ENCODE measurements around the gene AP1AR.

The AP1AR gene

DNA sequence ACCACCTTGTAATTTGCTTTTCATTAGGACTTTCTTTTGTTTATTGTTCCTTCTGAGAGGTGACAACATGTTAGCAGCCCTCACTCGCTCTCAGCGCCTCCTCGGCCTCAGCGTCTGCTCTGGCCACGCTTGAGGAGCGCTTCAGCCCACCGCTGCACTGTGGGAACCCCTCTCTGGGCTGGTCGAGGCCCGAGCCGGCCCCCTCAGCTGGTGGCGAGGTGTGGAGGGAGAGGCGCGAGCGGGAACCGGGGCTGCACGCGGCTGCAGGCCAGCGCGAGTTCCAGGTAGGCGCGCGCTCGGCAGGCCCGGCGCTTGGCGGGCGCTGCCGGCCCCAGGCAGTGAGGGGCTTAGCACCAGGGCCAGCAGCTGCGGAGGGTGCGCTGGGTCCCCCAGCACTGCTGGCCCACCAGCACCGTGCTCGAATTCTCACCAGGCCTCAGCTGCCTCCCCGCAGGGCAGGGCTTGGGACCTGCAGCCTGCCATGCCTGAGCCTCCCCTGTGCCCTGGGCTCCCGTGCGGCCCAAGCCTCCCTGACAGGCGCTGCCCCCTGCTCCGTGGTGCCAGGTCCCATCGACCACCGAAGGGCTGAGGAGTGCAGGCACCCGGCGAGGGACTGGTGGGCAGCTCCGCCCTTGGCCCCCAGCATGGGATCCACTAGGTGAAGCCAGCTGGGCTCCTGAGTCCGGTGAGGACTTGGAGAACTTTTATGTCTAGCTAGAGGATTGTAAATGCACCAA lies 9.2 kb upstream of the AP1AR start:
- no peak for DNase-seq (ENCODE audit: low read depth)

GRCh38 chr4:112225157-112225556 lies 6.4 kb upstream of the AP1AR start:
- no peak for DNase-seq (ENCODE audit: low read depth)

DNA sequence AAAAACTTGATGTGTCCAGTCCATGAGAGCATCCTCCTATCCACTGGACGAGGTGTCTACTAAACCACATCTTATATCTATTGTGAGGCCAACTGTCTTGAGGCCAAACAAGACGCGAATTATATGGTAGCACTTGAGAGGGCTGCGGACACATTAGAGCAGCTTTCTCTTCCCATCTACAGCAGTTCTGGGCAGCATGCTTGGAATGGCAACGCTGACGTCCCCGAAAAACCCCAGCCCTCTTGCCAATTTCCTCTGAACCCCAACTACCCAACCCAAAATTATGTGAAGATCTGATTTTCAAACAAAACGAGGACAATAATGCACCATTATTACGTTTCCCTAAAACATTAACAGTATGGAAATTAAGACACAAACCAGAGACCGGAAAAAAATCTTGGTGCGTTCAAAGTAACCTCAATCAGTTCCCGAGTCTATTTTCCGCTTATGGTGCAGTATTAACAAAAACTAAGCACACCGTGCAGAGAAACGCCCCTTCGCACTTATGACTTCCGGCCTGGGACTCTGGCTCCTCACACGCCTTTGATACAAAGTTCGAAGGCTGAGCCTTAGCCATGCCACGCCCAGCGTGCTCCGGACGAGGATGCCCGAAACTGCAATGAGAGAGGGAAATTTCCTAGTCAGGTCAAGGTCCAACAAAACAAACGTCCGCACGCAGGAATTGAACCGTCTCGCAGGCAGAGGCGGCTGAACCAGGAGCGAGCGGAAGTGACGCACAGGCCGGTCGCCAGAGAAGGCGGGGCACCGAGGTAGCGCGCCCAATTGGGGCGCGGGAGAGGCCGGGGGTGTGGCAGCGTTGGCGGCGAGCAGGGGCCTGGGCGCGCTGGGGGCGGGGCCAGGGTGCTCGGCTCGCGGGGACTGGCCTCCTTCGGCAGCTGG lies 458 bp upstream of the AP1AR start:
- DNase-seq (ENCODE audit: low read depth) = peak; percentile 74

DNA sequence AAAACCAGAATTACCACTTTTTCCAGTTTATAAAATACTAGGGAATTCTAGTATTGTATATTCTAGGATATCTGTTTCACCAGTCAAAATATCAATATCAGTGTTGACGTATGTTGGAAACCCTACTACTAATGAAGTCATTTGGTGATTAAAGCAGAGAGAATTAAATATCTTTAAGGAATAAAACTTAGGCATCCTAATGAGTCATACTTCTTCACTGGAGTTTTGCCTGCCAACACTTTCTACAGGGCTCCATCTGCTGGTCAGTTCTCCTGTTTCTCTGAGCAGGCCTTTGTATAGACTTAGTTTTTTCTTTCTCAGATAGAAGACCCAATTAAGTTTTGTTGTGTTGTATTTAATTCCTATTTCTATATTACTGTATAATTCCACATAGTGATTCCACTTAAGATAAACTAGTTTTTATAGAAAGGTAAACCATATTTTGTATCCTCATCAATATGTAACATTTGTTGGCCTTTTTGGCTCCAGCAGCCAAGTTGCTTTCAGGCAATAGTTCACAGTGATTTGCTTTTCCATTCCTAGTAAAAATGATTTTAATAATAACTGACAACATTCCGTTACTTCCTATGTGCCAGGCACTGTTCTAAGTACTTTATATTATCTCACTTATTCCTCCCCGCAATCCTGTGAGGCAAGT lies 3.5 kb downstream of the AP1AR start:
- DNase-seq (ENCODE audit: low read depth) = no peak

DNA sequence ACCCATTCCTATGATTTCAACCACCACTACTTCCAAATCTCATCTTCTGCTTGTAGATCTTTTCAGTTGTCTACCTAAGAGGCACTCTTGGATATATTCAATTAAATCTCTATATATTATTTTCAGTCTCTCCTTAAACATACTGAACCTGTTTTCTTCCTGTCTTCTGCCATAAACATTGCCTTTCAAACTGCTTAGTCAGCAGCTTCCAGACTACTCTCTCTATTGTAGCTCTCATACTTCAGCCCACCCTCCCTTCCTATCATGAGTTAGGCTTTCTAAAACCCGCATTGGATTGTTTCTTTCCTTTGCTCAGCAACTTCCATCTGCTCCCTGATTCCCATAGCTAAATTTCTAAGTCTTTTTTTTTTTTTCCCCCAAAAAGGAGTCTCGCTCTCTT lies 4.5 kb downstream of the AP1AR start:
- DNase-seq (ENCODE audit: low read depth) = no peak

GRCh38 chr4:112238833-112239232 lies 7.2 kb downstream of the AP1AR start:
- DNase-seq (ENCODE audit: low read depth) = no peak

- DNase-seq (ENCODE audit: low read depth) = no peak
Measured at GRCh38 chr4:112245383-112245782, 13.8 kb downstream of the AP1AR start.

GRCh38 chr4:112247021-112247420 lies 15.4 kb downstream of the AP1AR start:
- no peak for DNase-seq (ENCODE audit: low read depth)

DNA sequence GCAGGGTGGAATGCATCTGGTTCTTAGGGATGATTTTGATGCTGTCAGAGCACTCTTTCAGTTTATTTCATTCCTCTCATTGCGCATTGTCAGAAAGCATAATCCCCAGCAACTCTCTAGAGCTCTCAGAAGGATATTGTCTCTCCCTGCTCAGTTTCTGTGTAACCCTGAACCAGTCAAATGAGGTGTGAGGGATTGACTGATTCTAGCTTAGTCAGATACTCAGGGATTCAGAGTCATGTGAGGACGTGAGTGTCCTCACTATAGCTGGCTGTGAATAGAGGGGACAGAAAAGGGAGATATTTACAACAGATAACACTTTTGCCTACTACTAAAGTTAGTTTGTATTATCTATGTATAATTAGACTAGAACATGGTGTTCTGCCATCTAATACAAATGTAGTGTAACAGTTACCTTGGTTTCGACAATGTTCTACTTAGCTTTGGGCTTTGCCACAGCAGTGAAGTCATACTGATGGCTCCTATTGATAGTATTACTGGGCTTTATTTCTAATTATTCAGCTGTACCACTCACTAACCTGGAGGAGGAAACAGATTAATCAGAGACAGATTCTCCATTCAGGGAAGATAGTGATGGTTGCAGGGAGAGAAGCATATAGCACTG lies 19.5 kb downstream of the AP1AR start:
- DNase-seq (ENCODE audit: low read depth) = no peak

DNA sequence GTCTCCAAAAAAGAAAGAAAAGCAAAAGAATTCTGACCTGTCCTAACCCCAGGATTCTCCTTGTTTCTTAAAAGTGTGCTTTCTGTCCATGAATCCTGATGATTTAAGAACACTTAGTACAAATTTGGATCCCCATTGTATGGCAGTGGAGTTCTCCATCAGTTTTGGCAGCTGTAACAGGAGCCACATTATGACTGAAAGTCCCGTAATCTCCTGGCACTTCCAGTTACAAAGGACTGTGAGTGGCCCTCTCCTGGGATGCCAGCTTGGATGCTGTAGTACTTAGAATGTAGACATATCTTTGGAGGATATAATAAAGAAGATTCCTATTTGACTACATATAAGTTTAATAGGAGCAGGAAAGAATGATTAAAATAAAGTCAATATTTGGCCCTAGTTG lies 20.6 kb downstream of the AP1AR start:
- DNase-seq (ENCODE audit: low read depth) = no peak

DNA sequence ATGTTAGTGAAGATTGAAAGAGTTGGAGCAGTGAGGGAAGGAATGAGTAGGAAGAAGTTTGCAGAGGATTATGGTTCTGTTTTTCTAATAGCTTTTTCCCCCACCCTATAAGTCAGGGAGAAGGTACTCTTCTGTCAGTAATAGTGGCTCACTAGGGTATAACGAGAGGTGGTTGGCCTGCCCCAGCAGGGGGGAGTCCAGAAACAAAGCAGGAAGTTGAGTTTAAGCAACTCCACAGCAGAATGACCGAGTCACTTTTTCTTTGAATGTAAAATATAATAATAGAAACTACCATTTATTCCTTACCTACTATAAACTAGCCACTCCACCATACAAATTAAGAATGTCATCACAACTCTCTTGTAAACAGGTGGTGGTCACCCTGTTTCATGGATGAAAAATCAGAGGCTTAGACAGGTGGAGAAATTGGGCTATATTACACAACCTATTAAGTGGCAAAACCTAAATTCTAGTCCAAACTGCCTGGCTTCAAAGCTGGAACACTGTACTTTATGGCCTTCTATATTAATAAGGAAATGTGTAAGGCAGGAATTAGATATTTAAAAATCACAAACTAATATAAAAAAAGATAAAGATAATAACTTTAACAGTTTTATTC lies 21.9 kb downstream of the AP1AR start:
- DNase-seq (ENCODE audit: low read depth) = no peak

GRCh38 chr4:112257098-112257497 lies 25.5 kb downstream of the AP1AR start:
- DNase-seq (ENCODE audit: low read depth) = no peak

DNA sequence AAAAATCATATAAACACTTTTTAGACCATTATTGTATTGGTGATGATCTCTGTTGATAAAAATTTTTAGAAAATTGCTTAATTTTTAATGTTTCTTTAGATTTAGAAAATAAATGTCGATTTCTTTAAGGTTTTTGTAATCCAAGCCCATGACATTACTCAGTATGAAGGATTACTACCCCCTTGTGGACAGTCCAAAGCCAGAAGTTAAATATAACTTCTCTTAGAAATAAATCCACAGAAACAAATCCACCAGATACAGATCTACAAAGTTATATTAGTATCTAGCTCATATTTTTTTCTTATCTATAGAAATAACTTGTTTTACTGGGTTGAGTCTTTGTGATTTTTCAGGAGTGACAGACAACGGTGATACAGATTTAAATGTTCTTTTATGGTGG lies 35.2 kb downstream of the AP1AR start:
- DNase-seq (ENCODE audit: low read depth) = peak; percentile 11

DNA sequence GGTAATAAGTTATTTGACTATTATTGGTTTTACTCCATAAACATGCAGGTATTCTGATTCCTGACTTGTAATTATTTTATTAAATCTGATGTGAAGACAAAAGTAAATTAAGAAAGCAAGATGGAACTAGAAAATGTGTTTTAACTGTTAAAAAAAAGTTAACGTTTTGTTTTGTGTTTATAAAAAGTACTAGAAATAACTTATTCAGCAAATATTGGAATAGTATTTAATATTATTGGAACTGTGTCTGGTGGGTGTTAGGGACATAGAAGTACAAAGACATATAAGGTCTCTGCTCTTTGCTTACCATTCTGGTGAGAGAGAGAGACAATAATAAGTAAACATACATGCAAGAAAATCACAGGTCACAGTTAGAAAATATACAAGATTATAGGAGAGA lies 38.5 kb downstream of the AP1AR start:
- DNase-seq (ENCODE audit: low read depth) = no peak

- no peak for DNase-seq (ENCODE audit: low read depth)
Measured at GRCh38 chr4:112270640-112271421, 39.2 kb downstream of the AP1AR start.

DNA sequence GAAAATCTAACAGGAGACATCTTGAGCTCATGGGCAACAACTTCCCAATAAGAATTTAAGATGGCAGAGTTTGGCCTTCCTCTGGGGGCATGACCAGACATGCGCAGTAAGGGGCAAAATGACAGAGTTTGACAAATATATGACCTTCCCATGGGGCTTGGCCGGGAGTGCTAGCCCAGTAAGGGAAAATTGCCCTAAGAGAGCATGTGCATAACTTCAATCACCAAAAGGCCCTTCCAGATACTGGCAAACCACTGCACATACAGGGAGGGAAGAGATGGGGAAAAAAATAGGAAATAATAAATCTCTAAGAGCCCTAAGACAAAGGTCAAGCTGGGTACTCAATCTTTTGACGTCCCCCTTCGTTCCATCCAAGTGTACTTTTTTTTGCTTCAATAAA lies 40.7 kb downstream of the AP1AR start:
- no peak for DNase-seq (ENCODE audit: low read depth)

DNA sequence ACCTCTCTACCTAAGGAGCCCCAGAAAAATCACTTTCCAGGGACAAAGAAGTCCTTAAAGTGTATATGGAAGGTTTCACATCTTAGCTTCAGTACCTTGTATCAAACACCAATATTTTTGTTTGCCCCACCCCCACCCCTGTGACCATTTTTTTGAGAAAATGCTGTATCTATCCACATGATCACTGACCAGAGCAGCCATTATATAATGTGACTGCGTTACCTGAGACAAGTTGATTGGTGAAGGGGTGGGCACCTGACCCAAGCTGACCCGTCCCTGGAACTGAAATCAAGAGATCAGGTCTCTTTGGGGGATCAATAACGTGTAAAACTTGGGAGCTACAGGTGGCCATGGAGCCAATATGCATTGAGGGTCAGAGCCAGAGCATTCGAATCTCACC lies 43.4 kb downstream of the AP1AR start:
- no peak for DNase-seq (ENCODE audit: low read depth)

DNA sequence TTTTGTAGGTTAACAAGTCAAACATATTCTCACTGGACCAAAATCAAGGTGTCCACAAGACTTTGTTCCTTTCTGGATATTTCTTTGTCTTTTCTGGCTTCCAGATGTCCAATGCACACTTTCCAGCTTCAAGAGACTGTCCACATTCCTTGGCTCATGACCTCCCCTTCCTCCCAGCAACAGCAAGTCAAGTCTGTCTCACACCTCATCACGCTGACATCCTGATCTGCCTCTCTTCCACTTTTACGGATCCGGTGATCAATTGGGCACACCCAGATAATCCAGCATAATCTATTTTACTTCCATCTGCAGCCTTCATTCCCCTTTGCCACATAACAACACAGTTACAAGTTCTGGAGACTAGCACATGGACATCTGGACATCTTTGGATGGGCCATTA lies 44.5 kb downstream of the AP1AR start:
- no peak for DNase-seq (ENCODE audit: low read depth)

GRCh38 chr4:112277220-112277619 lies 45.6 kb downstream of the AP1AR start:
- no peak for DNase-seq (ENCODE audit: low read depth)

DNA sequence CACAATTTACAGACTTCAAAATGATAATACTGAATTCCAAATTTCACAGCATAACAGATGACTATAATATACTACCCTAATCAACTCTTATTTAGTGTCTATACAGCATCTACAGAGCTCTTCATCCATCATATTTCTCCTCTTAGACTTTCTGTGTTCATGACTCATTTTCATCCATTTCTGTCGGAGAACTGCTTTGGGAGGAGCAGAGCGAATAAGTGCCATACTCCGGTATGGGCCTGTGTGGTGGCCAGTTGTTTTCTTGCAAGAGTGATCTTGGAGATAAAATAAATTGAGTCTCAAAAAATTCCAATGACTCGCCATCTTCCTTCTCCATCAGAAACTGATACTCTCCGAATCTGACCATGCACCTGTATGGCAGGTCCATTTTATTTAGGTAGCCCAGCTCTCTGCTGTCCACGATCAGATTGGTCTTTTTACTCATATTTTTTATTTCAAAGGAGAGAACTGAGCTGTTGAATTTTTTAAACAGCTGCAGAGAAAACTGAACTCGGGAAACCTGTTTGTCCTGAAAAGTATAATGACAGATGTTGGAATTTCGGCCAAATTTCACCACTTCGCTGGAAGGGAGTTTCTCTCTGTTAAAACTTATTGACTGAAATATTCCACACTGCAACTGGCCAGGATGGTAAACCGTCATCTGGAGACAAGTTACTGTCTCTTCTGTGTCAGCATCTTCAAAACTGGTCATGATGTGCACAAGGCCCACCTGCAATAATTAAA lies 46.3 kb downstream of the AP1AR start:
- DNase-seq (ENCODE audit: low read depth) = no peak
